Astrocyte (in vitro differentiated cells and primary cell): ENCODE results near the gene TIGD7. TPM values are rescaled to one million over a fixed set of nuclear protein-coding genes. Genes with fewer than 3 reads are reported as not detected.

Experiments
- DNase-seq: peaks from one replicate; pipeline ENCODE4 v3.0.0-alpha.2; 2010; ENCODE audit warnings: low read depth
- FAIRE-seq: peaks from 2 replicates; lab custom pipeline; 2011; peaks lifted over from hg19 to GRCh38; lab: Jason Lieb, UNC
- H2AFZ ChIP-seq: 2 replicates; pipeline ENCODE4 v1.6.0; 2012; ENCODE audit warnings: low read depth, low read length, inconsistent platforms
- H3K27ac ChIP-seq: 2 replicates; pipeline ENCODE4 v1.5.1; 2011; ENCODE audit warnings: low read depth, low read length, inconsistent platforms
- H3K27me3 ChIP-seq: 2 replicates; pipeline ENCODE4 v1.6.0; 2011; ENCODE audit warnings: low read length, inconsistent platforms; ENCODE audit not compliant: insufficient read depth
- H3K36me3 ChIP-seq: 2 replicates; pipeline ENCODE4 v1.5.1; 2011; ENCODE audit warnings: low read length, inconsistent platforms; ENCODE audit not compliant: insufficient read depth
- H3K4me1 ChIP-seq: 2 replicates; pipeline ENCODE4 v1.5.1; 2011; ENCODE audit warnings: low read length, inconsistent platforms; ENCODE audit not compliant: insufficient read depth
- H3K4me2 ChIP-seq: 2 replicates; pipeline ENCODE4 v1.6.0; 2012; ENCODE audit warnings: low read length, inconsistent platforms
- H3K4me3 ChIP-seq: 2 replicates; pipeline ENCODE4 v1.5.1; 2011; ENCODE audit warnings: low read depth, mild to moderate bottlenecking, low read length, inconsistent platforms; ENCODE audit not compliant: insufficient read depth
- H3K79me2 ChIP-seq: 2 replicates; pipeline ENCODE4 v1.6.0; 2012; ENCODE audit warnings: mild to moderate bottlenecking, low read length, inconsistent platforms; ENCODE audit not compliant: insufficient read depth
- H3K9ac ChIP-seq: 2 replicates; pipeline ENCODE4 v1.6.0; 2012; ENCODE audit warnings: mild to moderate bottlenecking, low read length, inconsistent platforms
- H3K9me3 ChIP-seq: 2 replicates; pipeline ENCODE4 v1.5.1; 2012; ENCODE audit warnings: low read depth, mild to moderate bottlenecking, low read length, inconsistent platforms; ENCODE audit not compliant: insufficient read depth
- H4K20me1 ChIP-seq: 2 replicates; pipeline ENCODE4 v1.6.0; 2012; ENCODE audit warnings: low read length, inconsistent platforms; ENCODE audit not compliant: insufficient read depth
- H3K27ac Mint-ChIP-seq: one replicate; pipeline ENCODE4 v1.8.0; 2021; ENCODE audit warnings: mild to moderate bottlenecking, mixed read lengths; ENCODE audit not compliant: unreplicated experiment
- H3K27me3 Mint-ChIP-seq: one replicate; pipeline ENCODE4 v1.8.0; 2021; ENCODE audit warnings: low read depth, mixed read lengths; ENCODE audit not compliant: unreplicated experiment
- H3K36me3 Mint-ChIP-seq: one replicate; pipeline ENCODE4 v1.8.0; 2021; ENCODE audit warnings: low read depth, mixed read lengths; ENCODE audit not compliant: unreplicated experiment
- H3K4me1 Mint-ChIP-seq: one replicate; pipeline ENCODE4 v1.8.0; 2021; ENCODE audit warnings: low read depth, mixed read lengths; ENCODE audit not compliant: unreplicated experiment
- H3K4me3 Mint-ChIP-seq: one replicate; pipeline ENCODE4 v1.8.0; 2021; ENCODE audit warnings: mild to moderate bottlenecking, moderate library complexity, mixed read lengths; ENCODE audit not compliant: unreplicated experiment
- H3K9me3 Mint-ChIP-seq: one replicate; pipeline ENCODE4 v1.8.0; 2021; ENCODE audit warnings: mild to moderate bottlenecking, mixed read lengths; ENCODE audit not compliant: unreplicated experiment
- EZH2 ChIP-seq: IDR thresholded peaks from 2 replicates; pipeline ENCODE4 v1.6.1; 2012; ENCODE audit warnings: mild to moderate bottlenecking, low read length, inconsistent platforms; ENCODE audit not compliant: insufficient read depth
- total RNA-seq: library from RNA; stranded (reverse); gene quantifications from 2 replicates; pipeline ENCODE4 v1.2.1, GENCODE V29; 2021
- TF ChIP-seq, protein P1 (sequence below): IDR thresholded peaks from 2 replicates; pipeline ENCODE4 v1.5.1; 2011; ENCODE audit warnings: low read depth, mild to moderate bottlenecking, inconsistent platforms, low read length, moderate library complexity; ENCODE audit not compliant: insufficient read depth

TIGD7 gene
- total RNA-seq, 1 donor from 2014 or later: 4.5 TPM

GRCh38 chr16:3256866-3257465 lies 48.3 kb downstream of the TIGD7 start:
- no peaks in the 10 kb centered on the region for H3K27me3 ChIP-seq
- H3K4me3 ChIP-seq: no peak overlapping the region
- H3K27ac ChIP-seq: no peak overlapping the region
- H2AFZ ChIP-seq: no peak overlapping the region
- no peaks in the 10 kb centered on the region for H3K36me3 ChIP-seq
- H3K79me2 ChIP-seq: no peaks in the 10 kb centered on the region
- Mint-ChIP-seq H3K27ac (no peak overlapping the region), H3K27me3 (peaks cover 19% of the 10 kb centered on the region), H3K9me3 (peaks cover 7% of the 10 kb centered on the region), H3K4me3 (no peak overlapping the region), H3K36me3 (no peaks in the 10 kb centered on the region), H3K4me1 (no peaks in the 10 kb centered on the region)
- DNase-seq (peak; percentile 57), FAIRE-seq (no peak)
- peaks cover 2% of the 10 kb centered on the region for H3K4me1 ChIP-seq
- H4K20me1 ChIP-seq: no peaks in the 10 kb centered on the region
- no peak overlapping the region for H3K9ac ChIP-seq
- no peak for TF ChIP-seq EZH2
- TF ChIP-seq, protein P1, sequence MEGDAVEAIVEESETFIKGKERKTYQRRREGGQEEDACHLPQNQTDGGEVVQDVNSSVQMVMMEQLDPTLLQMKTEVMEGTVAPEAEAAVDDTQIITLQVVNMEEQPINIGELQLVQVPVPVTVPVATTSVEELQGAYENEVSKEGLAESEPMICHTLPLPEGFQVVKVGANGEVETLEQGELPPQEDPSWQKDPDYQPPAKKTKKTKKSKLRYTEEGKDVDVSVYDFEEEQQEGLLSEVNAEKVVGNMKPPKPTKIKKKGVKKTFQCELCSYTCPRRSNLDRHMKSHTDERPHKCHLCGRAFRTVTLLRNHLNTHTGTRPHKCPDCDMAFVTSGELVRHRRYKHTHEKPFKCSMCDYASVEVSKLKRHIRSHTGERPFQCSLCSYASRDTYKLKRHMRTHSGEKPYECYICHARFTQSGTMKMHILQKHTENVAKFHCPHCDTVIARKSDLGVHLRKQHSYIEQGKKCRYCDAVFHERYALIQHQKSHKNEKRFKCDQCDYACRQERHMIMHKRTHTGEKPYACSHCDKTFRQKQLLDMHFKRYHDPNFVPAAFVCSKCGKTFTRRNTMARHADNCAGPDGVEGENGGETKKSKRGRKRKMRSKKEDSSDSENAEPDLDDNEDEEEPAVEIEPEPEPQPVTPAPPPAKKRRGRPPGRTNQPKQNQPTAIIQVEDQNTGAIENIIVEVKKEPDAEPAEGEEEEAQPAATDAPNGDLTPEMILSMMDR: no peak
- no peaks in the 10 kb centered on the region for H3K9me3 ChIP-seq
- no peak overlapping the region for H3K4me2 ChIP-seq

GRCh38 chr16:3256146-3256865 lies 48.9 kb downstream of the TIGD7 start, which contains the start of gene MEFV:
MEFV (minus strand) TSS chr16:3256633; CDS start chr16:3256587, 46 bp downstream.
- Mint-ChIP-seq H3K27ac (no peak within 1 kb of the TSS), H3K4me3 (no peak within 1 kb of the TSS), H3K9me3 (peaks cover 7% of the 10 kb centered on the region), H3K4me1 (no peaks in the 10 kb centered on the region), H3K27me3 (peaks cover 16% of the 10 kb centered on the region), H3K36me3 (no peaks in the 10 kb centered on the region)
- Histone ChIP-seq H3K4me3 (no peak within 1 kb of the TSS), H3K27ac (no peak within 1 kb of the TSS), H3K36me3 (no peaks in the 10 kb centered on the region), H3K9ac (no peak within 1 kb of the TSS), H3K79me2 (no peaks in the 10 kb centered on the region), H3K27me3 (no peaks in the 10 kb centered on the region), H3K4me2 (no peak within 1 kb of the TSS), H2AFZ (no peak within 1 kb of the TSS), H4K20me1 (no peaks in the 10 kb centered on the region), H3K9me3 (no peaks in the 10 kb centered on the region), H3K4me1 (peaks cover 2% of the 10 kb centered on the region)
- no peak for DNase-seq
- FAIRE-seq: no peak
- no peak for TF ChIP-seq EZH2
- TF ChIP-seq, protein P1: no peak

DNA sequence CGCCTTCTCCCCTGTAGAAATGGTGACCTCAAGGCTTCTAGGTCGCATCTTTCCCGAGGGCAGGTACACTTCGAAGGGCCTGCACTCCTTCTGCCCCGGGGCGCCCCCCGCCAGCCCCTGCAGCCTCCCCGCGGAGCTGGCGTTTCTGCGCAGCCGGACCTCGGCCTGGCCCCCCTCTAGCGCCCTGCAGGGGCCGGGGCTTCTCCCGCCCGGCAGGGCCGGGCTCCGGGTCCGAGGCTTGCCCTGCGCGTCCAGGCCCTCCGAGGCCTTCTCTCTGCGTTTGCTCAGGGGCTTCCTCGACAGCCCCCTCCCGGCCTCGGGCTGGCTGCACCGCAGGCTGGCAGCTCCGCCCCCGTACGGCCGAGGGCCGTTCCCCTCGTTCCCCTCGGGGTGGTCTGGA lies 50.9 kb downstream of the TIGD7 start:
- no peak for FAIRE-seq
- H3K27ac Mint-ChIP-seq: no peak overlapping the region
- no peaks in the 10 kb centered on the region for H3K27me3 ChIP-seq
- no peak overlapping the region for H3K4me3 ChIP-seq
- no peak overlapping the region for H2AFZ ChIP-seq
- no peaks in the 10 kb centered on the region for H3K79me2 ChIP-seq
- no peaks in the 10 kb centered on the region for H4K20me1 ChIP-seq
- peaks cover 22% of the 10 kb centered on the region for H3K27me3 Mint-ChIP-seq
- no peaks in the 10 kb centered on the region for H3K36me3 ChIP-seq
- H3K9me3 Mint-ChIP-seq: peaks cover 7% of the 10 kb centered on the region
- no peaks in the 10 kb centered on the region for H3K4me1 Mint-ChIP-seq
- no peak for TF ChIP-seq EZH2
- TF ChIP-seq, protein P1: no peak
- no peak overlapping the region for H3K4me2 ChIP-seq
- H3K4me1 ChIP-seq: peaks cover 2% of the 10 kb centered on the region
- H3K36me3 Mint-ChIP-seq: no peaks in the 10 kb centered on the region
- no peak for DNase-seq
- H3K9me3 ChIP-seq: no peaks in the 10 kb centered on the region
- H3K27ac ChIP-seq: no peak overlapping the region
- H3K4me3 Mint-ChIP-seq: no peak overlapping the region
- no peak overlapping the region for H3K9ac ChIP-seq
